Measurements from ENCODE around the gene KRTAP5-4.

The KRTAP5-4 gene

DNA sequence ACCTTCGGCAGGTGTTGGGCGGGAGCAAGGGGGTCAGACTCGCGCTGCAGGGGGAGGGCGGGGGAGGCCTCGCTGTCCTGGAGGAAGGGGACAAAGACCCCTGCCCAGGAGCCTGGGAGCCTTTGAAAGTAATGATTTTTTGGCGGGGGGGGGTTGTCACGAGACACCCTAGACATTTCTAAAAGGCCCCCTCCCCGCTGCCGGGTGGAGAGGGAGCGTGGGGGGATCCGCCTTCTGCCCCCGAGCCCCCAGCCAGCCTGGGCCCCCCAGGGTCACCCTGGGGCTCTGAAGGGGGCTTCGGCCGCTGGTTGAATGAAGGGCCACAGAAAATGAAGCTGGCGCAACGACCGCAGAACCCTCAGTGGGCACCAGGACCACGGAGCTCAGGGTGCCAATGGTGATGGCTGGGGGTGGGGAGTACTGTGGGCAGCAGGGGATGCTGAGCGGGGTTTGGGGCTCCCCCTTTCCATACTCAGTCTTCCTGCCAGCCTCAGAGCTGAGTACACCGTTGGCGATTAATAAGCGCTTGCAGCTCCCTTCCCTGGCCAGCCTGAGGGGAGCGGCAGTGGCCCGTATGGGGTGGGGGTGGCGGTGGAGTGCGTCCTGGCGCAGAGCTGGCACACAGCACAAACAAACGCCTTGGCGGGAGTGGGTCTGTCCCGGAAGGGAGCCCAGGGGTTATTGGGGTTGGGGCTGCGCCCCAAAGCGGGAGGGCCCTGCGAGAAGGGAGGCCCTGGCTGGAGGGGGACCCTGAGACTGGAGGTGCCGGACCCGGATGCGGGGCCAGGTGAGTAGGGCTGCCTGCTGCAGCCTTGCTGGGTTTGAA, 48.6 kb downstream of the KRTAP5-4 start:
- H3K4me3 ChIP-seq (ENCODE audit: low read depth in 1 of 2, low read length in 2 of 2), result peak overlapping the region in 1 of 2 donors; percentile 41
- H3K9me3 ChIP-seq (ENCODE audit: low read length), result no peaks in the 10 kb centered on the region
- H3K27me3 ChIP-seq (ENCODE audit: control insufficient read depth in 1 of 2, insufficient read depth in 2 of 2, low read length in 2 of 2), result no peaks in the 10 kb centered on the region
- H3K36me3 ChIP-seq (ENCODE audit: insufficient read depth, low read length), result no peaks in the 10 kb centered on the region
- H3K9ac ChIP-seq (ENCODE audit: low read length), result peak overlapping the region; percentile 21
- peak overlapping the region; percentile 34 for H3K27ac ChIP-seq (ENCODE audit: low read depth, low read length)
- peaks cover 21% of the 10 kb centered on the region for H3K4me1 ChIP-seq (ENCODE audit: insufficient read depth, low read length)

GRCh38 chr11:1572197-1573076, 49.5 kb downstream of the KRTAP5-4 start, which contains the start of gene DUSP8:
TSS of gene DUSP8 (minus strand) at chr11:1572271. CDS start at chr11:1565826, 6,445 bp downstream.
- no peaks in the 10 kb centered on the region for H3K9me3 ChIP-seq (ENCODE audit: low read length)
- H3K9ac ChIP-seq (ENCODE audit: low read length), result peak within 1 kb of the TSS; percentile 53
- H3K4me1 ChIP-seq (ENCODE audit: insufficient read depth, low read length), result peaks cover 28% of the 10 kb centered on the region
- peak within 1 kb of the TSS; percentile 45 to 75 for H3K4me3 ChIP-seq (ENCODE audit: low read depth in 1 of 2, low read length in 2 of 2)
- no peaks in the 10 kb centered on the region for H3K36me3 ChIP-seq (ENCODE audit: insufficient read depth, low read length)
- H3K27ac ChIP-seq (ENCODE audit: low read depth, low read length), result peak within 1 kb of the TSS; percentile 93
- H3K27me3 ChIP-seq (ENCODE audit: control insufficient read depth in 1 of 2, insufficient read depth in 2 of 2, low read length in 2 of 2), result no peaks in the 10 kb centered on the region

GRCh38 chr11:1571760-1572196, 50.2 kb downstream of the KRTAP5-4 start:
- Histone ChIP-seq H3K4me3 (ENCODE audit: low read depth in 1 of 2, low read length in 2 of 2) (peak overlapping the region in 1 of 2 donors; percentile 75), H3K27ac (ENCODE audit: low read depth, low read length) (no peak overlapping the region), H3K9me3 (ENCODE audit: low read length) (no peaks in the 10 kb centered on the region), H3K4me1 (ENCODE audit: insufficient read depth, low read length) (peaks cover 29% of the 10 kb centered on the region), H3K9ac (ENCODE audit: low read length) (no peak overlapping the region), H3K27me3 (ENCODE audit: control insufficient read depth in 1 of 2, insufficient read depth in 2 of 2, low read length in 2 of 2) (no peaks in the 10 kb centered on the region), H3K36me3 (ENCODE audit: insufficient read depth, low read length) (no peaks in the 10 kb centered on the region)

Measured in muscle layer of colon (tissue), 2 donors.